ENCODE results near the gene ARMCX4. TPM values are rescaled to one million over a fixed set of nuclear protein-coding genes. Genes with fewer than 3 reads are reported as not detected.

The ARMCX4 gene
- 1 to 10 TPM in 3 of 4 donors, under 1 TPM in 1; 0.97 to 6.3 (median 3.7) TPM for total RNA-seq

DNA sequence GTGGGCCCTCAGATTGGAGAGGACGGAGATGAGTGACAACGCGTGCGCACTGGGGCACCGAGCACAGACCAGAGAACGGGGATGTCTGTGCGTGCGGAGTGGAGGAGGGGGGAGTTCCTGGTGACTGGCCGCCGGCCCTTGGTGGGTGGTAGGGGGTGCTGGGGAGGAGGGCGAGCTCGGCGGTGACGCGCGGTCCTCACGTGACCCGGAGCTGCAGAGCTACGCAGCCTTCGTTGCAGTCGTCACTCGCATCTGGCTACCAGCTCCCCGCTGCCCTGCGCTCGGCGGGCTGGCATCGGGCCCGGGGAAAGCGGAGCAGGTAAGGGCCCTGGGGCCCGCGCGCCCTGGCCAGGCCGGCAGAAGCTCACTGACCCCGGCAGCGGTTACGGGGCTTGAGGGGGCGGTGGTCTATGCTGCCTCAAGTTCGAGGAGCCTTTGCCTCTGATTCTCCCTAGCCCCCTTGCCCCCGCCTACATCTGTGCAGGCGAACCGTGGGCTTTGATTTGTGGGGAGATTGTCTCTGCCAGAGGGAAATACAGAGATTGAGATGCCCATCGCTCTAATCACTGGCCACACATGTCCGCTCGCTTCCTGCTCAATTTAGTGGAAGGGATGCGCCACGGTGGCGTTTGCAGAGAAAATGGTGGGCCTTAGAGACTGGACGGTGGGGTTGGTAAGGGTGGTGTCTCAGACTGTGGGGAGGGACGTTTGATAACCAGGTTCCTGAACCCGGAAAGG lies at the start of gene ARMCX4:
Gene ARMCX4 (plus strand): TSS at position 245 of the 738 bp plus-strand sequence. CDS start 3,134 bp downstream, outside the sequence.
- TF ChIP-seq, protein P1, sequence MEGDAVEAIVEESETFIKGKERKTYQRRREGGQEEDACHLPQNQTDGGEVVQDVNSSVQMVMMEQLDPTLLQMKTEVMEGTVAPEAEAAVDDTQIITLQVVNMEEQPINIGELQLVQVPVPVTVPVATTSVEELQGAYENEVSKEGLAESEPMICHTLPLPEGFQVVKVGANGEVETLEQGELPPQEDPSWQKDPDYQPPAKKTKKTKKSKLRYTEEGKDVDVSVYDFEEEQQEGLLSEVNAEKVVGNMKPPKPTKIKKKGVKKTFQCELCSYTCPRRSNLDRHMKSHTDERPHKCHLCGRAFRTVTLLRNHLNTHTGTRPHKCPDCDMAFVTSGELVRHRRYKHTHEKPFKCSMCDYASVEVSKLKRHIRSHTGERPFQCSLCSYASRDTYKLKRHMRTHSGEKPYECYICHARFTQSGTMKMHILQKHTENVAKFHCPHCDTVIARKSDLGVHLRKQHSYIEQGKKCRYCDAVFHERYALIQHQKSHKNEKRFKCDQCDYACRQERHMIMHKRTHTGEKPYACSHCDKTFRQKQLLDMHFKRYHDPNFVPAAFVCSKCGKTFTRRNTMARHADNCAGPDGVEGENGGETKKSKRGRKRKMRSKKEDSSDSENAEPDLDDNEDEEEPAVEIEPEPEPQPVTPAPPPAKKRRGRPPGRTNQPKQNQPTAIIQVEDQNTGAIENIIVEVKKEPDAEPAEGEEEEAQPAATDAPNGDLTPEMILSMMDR (IDR thresholded peaks at IDR 0.05) = no peak
- TF ChIP-seq POLR2A (IDR thresholded peaks at IDR 0.05) = no peak
- 47% methylated on average over 34 of the region's 50 CpGs; no CpG with 5 or more reads in 1 of the 2 donors for WGBS, 2 donors
- H3K27me3 ChIP-seq = no peaks in the 10 kb centered on the region

DNA sequence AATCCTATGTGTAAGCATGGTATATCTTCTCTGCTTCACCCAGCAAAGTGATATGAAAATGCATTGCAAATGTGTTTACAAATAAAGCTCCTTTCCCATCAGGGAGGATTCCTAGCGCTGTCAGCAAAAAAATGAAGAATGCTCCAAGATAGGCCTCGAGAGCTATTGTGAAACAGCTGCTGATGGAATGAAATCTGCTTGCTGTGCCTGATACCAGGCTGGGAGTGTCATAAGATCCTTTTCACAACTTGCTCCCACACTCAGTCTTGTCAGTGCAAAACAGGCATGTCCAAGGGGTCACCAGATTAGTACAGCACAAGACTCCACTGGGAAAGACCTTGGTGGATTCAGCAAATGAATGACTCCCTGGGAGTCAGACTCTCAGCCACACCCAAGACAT lies 43.2 kb upstream of the ARMCX4 start:
- H3K27me3 ChIP-seq = no peaks in the 10 kb centered on the region
- TF ChIP-seq POLR2A (IDR thresholded peaks at IDR 0.05) = no peak
- TF ChIP-seq, protein P1 (IDR thresholded peaks at IDR 0.05) = no peak
- no peak overlapping the region for H3K4me3 ChIP-seq
- no peaks in the 10 kb centered on the region for H3K4me1 ChIP-seq
- peaks cover 0 to 41% (median 4%) of the 10 kb centered on the region in 3 donors for H3K36me3 ChIP-seq
- DNase-seq = no peak
- intact Hi-C loops (cut with DNase I) = no loop called here
- 88 to 100% methylated on average over 2 of the region's 2 CpGs for WGBS, 2 donors
- no peaks in the 10 kb centered on the region for H3K9me3 ChIP-seq
- H3K27ac ChIP-seq = no peak overlapping the region

More for the DNA sequence above, at the start of gene ARMCX4:
- Histone ChIP-seq H3K36me3 (no peaks in the 10 kb centered on the region), H3K4me1 (peaks cover 0 to 10% (median 0%) of the 10 kb centered on the region in 3 donors), H3K9me3 (no peaks in the 10 kb centered on the region), H3K4me3 (peak within 1 kb of the TSS; percentile 26 to 64 (median 42)), H3K27ac (peak within 1 kb of the TSS in 2 of 4 donors; percentile 33 to 42)
- DNase-seq = no peak
- intact Hi-C loops (cut with DNase I) = no loop called here

DNA sequence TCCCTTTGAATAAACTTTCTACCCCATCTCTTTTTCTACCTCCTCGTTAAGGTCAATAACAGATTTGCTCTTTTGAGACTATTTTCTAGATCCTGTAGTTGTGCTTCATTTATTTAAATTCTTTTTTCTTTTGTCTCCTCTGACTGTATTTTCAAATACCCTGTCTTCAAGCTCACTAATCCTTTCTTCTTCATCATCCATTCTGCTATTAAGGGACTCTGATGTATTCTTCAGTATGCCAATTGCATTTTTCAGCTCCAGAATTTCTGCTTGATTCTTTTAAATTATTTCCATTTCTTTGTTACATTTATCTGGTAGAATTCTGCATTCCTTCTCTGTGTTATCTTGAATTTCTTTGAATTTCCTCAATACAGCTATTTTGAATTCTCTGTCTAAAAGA lies 36.0 kb upstream of the ARMCX4 start:
- Histone ChIP-seq H3K27me3 (no peaks in the 10 kb centered on the region), H3K36me3 (peaks cover 0 to 39% (median 0%) of the 10 kb centered on the region in 3 donors), H3K4me1 (no peaks in the 10 kb centered on the region), H3K27ac (no peak overlapping the region), H3K9me3 (no peaks in the 10 kb centered on the region), H3K4me3 (no peak overlapping the region)
- TF ChIP-seq POLR2A (IDR thresholded peaks at IDR 0.05) = no peak
- TF ChIP-seq, protein P1 (IDR thresholded peaks at IDR 0.05) = no peak
- DNase-seq = no peak
- intact Hi-C loops (cut with DNase I) = no loop called here
- WGBS, 2 donors = 76 to 92% methylated on average over 1 of the region's 1 CpG

DNA sequence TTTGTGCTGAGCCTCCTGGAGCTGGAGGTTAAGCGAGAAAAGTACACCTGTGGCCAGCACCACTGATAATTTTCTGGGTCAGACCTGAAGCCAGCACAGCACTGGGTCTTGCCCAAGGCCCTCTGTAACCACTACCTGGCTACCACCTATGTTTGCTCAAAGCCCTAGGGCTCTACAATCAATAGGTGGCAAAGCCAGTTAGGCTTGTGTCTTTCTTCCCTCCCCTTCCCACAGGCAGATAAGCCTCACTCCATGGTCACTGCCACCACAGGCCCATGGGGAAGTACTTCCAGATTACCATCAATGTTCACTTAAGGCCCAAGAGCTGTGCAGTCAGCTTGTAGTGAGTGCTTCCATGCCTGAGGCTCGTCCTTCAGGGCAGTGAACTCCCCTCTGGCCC lies 35.2 kb upstream of the ARMCX4 start:
- H3K4me3 ChIP-seq = no peak overlapping the region
- no peak for TF ChIP-seq POLR2A (IDR thresholded peaks at IDR 0.05)
- TF ChIP-seq, protein P1 (IDR thresholded peaks at IDR 0.05) = no peak
- H3K27me3 ChIP-seq = no peaks in the 10 kb centered on the region
- no peaks in the 10 kb centered on the region for H3K9me3 ChIP-seq
- H3K4me1 ChIP-seq = no peaks in the 10 kb centered on the region
- intact Hi-C loops (cut with DNase I) = no loop called here
- 67 to 71% methylated on average over 1 of the region's 2 CpGs for WGBS, 2 donors
- no peak for DNase-seq
- H3K36me3 ChIP-seq = peaks cover 0 to 36% (median 0%) of the 10 kb centered on the region in 3 donors
- no peak overlapping the region for H3K27ac ChIP-seq

DNA sequence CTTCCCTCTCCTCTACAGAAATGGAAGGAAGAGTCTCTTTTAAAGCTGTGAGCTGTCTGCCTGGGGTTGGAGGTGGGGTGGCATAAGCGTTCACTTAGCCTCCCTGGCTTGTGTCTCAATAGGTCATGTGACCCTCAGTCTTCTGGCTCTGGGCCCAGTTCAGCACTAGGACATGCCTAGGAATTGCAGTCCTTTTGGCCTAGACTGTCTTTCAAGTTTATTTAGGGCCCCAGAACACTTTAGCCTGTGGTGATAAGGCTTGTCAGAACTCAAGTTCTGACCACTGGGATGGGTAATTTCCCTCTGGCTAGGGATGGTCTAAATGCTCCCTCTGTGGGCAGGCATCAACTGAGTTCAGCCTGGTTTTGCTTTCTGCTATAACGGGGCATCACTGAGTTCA lies 34.3 kb upstream of the ARMCX4 start:
- no peak overlapping the region for H3K27ac ChIP-seq
- intact Hi-C loops (cut with DNase I) = no loop called here
- TF ChIP-seq POLR2A (IDR thresholded peaks at IDR 0.05) = no peak
- TF ChIP-seq, protein P1 (IDR thresholded peaks at IDR 0.05) = no peak
- no peaks in the 10 kb centered on the region for H3K27me3 ChIP-seq
- WGBS, 2 donors = 58% methylated on average over 2 of the region's 2 CpGs; no CpG with 5 or more reads in 1 of the 2 donors
- peaks cover 0 to 36% (median 0%) of the 10 kb centered on the region in 3 donors for H3K36me3 ChIP-seq
- H3K4me3 ChIP-seq = no peak overlapping the region
- no peaks in the 10 kb centered on the region for H3K9me3 ChIP-seq
- no peak for DNase-seq
- no peaks in the 10 kb centered on the region for H3K4me1 ChIP-seq

Data from esophagus squamous epithelium (tissue), 5 donors.